Measurements from ENCODE around the gene C5orf15.
"Not testable (repeated sequence)": the region's sequence is repeated elsewhere in the genome, so short reads cannot be mapped to it uniquely, and the experiment has no call there.

Gene C5orf15

GRCh38 chr5:133957591-133957990, 10.8 kb downstream of the C5orf15 start:
- Histone ChIP-seq H3K4me3 (ENCODE audit: low read depth, low read length) (no peak overlapping the region), H3K27ac (no peak overlapping the region), H3K36me3 (peaks cover 33% of the 10 kb centered on the region), H3K9me3 (ENCODE audit: severe bottlenecking) (no peaks in the 10 kb centered on the region), H3K27me3 (ENCODE audit: insufficient read depth, low read depth, severe bottlenecking) (no peaks in the 10 kb centered on the region)
- DNase-seq = no peak
- no peak for TF ChIP-seq CTCF (IDR thresholded peaks at IDR 0.05; ENCODE audit: low read depth, low read length)

DNA sequence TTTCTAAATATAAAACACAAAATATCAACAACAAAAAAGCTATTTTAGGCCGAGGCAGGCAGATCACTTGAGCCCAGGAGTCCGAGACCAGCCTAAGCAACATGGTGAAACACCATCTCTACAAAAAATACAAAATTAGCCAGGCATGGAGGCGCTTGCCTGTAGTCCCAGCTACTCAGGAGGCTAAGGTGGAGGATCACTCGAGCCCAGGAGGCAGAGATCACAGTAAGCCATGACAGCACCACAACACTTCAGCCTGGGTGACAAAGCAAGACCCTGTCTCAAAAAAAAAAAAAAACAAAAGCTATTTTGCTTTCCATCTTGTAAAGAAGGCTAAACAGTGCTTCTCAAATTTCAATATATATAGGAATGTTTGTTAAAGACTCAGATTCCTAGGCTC, 11.3 kb downstream of the C5orf15 start:
- no peak for TF ChIP-seq CTCF (IDR thresholded peaks at IDR 0.05; ENCODE audit: low read depth, low read length)
- no peak overlapping the region for H3K27ac ChIP-seq
- no peak overlapping the region for H3K4me3 ChIP-seq (ENCODE audit: low read depth, low read length)

GRCh38 chr5:133956196-133956595, 12.2 kb downstream of the C5orf15 start:
- H3K27me3 ChIP-seq (ENCODE audit: insufficient read depth, low read depth, severe bottlenecking); H3K27ac ChIP-seq; DNase-seq; H3K4me3 ChIP-seq (ENCODE audit: low read depth, low read length); H3K9me3 ChIP-seq (ENCODE audit: severe bottlenecking): not testable (repeated sequence)
- H3K36me3 ChIP-seq = peaks cover 33% of the 10 kb centered on the region

More for the DNA sequence above, 11.3 kb downstream of the C5orf15 start:
- Histone ChIP-seq H3K9me3 (ENCODE audit: severe bottlenecking) (no peaks in the 10 kb centered on the region), H3K36me3 (peaks cover 33% of the 10 kb centered on the region), H3K27me3 (ENCODE audit: insufficient read depth, low read depth, severe bottlenecking) (no peaks in the 10 kb centered on the region)
- no peak for DNase-seq

- Histone ChIP-seq H3K27me3 (ENCODE audit: insufficient read depth, low read depth, severe bottlenecking) (no peaks in the 10 kb centered on the region), H3K27ac (no peak overlapping the region), H3K36me3 (peaks cover 23% of the 10 kb centered on the region), H3K9me3 (ENCODE audit: severe bottlenecking) (no peaks in the 10 kb centered on the region), H3K4me3 (ENCODE audit: low read depth, low read length) (no peak overlapping the region)
- TF ChIP-seq CTCF (IDR thresholded peaks at IDR 0.05; ENCODE audit: low read depth, low read length) = no peak
- no peak for DNase-seq
Observed at GRCh38 chr5:133953568-133954145, 14.8 kb downstream of the C5orf15 start.

DNA sequence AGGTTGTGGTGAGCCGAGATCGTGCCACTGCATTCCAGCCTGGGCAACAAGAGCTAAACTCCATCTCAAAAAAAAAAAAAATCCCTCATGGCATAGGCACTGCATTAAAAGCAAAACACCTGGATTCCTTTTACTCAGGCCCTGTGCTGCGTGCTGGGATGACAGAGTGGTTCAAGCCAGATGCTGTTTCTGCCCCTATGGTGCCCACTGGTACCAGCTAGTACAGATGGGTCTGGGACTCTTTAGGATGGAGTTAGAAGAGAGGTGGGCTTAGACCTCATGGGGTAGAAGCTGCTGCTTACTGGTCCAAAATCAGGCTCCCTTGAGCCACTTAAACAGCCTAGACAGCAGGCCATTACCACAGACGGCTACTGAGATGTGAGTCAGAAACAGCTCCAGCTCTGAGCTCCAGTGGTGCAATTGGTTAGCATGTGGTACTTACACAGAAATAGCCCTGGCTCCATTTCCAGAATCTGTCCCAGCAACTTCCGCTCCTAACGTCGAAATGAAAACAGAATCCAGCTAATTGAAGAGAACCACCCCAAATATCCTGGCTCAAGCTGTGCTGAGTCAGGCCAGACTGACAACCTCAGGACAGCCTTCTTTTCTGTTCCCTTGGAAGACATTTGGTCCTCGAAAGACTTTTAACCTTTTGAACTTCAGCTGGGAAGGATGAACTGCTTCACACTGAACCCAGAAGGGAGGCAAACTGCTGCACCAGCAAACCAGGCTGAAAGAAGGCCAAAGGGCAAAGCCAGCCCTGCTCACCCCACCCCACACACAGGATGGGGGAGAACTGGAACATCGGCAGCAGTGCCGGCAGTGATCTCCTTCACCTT, 15.5 kb downstream of the C5orf15 start:
- Histone ChIP-seq H3K9me3 (ENCODE audit: severe bottlenecking) (no peaks in the 10 kb centered on the region), H3K27me3 (ENCODE audit: insufficient read depth, low read depth, severe bottlenecking) (no peaks in the 10 kb centered on the region), H3K27ac (no peak overlapping the region), H3K4me3 (ENCODE audit: low read depth, low read length) (no peak overlapping the region), H3K36me3 (peaks cover 20% of the 10 kb centered on the region)
- no peak for TF ChIP-seq CTCF (IDR thresholded peaks at IDR 0.05; ENCODE audit: low read depth, low read length)
- no peak for DNase-seq

- Histone ChIP-seq H3K36me3 (peaks cover 8% of the 10 kb centered on the region; the same call in 1 of the 2 replicates), H3K4me3 (ENCODE audit: low read depth, low read length) (no peak overlapping the region), H3K27me3 (ENCODE audit: insufficient read depth, low read depth, severe bottlenecking) (no peaks in the 10 kb centered on the region), H3K27ac (no peak overlapping the region), H3K9me3 (ENCODE audit: severe bottlenecking) (no peaks in the 10 kb centered on the region)
- no peak for TF ChIP-seq CTCF (IDR thresholded peaks at IDR 0.05; ENCODE audit: low read depth, low read length)
- no peak for DNase-seq
Observed at GRCh38 chr5:133950821-133951612, 17.4 kb downstream of the C5orf15 start.

All from WERI-Rb-1 (cell line).